Measurements from ENCODE around the gene USP13.

- TF ChIP-seq EZH2phosphoT487 (IDR thresholded peaks at IDR 0.05; ENCODE audit: insufficient read depth, low read depth) (no peak), EZH2 (IDR thresholded peaks at IDR 0.05; ENCODE audit: insufficient read depth, poor library complexity, severe bottlenecking) (no peak)
Observed at GRCh38 chr3:179796421-179796820, 143.6 kb downstream of the USP13 start.

Data from GM23248 (cell line).